IPS-NIHi7 (cell line): ENCODE results near the gene SDK2.
"Not testable (repeated sequence)": the region's sequence is repeated elsewhere in the genome, so short reads cannot be mapped to it uniquely, and the experiment has no call there.

Experiments
- DNase-seq: peaks from one replicate; pipeline ENCODE4 v3.0.0; 2012; ENCODE audit warnings: mixed read lengths; ENCODE audit errors: extremely low spot score

Gene SDK2

DNA sequence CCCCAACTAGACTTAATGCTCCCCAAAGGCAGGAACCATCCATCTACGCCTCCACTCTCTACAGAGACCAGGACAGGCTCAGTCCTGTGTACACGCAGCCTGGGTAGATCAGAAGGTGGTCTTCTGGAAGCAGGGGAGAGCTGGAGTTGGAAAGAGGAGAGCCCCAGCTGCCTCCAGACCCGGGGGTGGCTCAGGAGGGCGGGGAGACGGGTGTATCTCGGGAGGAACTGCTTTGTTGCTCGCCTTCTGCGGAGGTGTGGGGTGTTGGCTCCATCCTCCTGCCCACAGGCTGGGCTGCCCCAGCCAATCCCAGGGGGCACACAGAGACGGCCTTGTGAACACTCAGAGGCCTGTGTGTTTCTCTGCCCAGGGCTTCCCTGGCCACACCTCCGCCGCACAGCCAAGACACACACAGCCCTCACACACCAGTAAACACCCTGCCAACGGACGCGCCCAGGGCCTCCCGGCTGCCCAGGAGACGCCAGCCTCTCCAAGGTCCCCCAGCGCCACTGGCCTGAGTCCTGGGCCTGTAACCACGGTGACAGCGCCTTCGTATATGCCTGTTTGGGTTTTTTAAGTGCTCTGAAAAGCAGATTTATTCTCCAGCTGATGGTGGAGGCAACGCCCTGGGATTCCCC, 189.1 kb downstream of the SDK2 start:
- DNase-seq = no peak

DNA sequence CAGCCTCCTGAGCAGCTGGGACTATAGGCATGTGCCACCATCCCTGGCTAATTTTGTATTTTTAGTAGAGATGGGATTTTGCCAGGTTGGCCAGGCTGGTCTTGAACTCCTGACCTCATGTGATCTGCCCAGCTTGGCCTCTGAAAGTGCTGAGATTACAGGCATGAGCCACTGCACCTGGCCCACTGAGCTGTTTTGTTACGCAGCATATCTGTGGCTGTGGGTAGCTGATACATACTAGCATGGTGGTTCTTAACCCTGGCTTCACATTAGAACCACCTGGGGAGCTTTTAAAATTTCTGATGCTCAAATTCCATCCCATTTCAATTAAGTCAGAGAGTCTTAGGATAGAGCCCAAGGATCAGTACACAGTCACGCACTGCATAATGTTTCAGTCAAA, 190.8 kb downstream of the SDK2 start:
- DNase-seq = not testable (repeated sequence)

DNA sequence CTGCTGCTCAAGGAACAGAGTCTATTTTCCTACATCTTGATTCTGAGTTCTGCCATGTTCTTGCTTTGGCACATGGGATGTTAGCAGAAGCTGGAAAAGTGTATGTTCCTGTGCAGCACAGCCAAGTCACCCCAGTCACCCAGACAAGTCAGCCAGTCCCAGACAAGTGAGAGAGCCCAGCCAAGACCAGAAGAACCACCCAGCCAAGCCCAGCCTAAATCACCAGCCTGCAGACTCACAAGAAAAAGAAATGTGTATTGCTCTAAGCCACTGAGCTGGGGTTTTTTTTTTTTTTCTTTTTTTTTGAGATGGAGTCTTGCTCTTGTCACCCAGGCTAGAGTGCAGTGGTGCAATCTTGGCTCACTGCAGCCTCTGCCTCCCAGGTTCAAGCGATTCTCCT, 191.2 kb downstream of the SDK2 start:
- no peak for DNase-seq

- no peak for DNase-seq
These were observed 192.2 kb downstream of the SDK2 start for GRCh38 chr17:73452009-73452408.

DNA sequence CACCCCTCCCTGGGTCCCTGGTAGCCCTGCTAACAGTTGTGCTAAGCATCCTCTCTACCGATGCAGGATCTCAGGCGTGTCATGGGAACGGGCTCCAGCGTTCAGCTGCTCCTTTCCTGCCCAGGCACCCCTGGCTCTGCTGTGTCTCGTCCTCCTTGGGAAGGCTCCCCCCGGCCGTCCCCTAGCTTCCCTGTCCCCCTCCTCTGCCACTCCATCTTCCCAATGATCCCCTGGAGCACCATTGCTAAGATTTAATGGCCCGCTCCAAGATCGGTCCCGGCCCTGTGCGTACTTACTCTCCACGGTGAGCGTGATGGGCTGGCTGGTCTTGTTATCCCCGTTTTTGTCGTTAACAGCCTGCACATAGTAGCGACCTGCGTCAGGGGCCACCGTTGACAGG, 196.9 kb downstream of the SDK2 start:
- DNase-seq = no peak

GRCh38 chr17:73446617-73447016, 197.6 kb downstream of the SDK2 start:
- DNase-seq = no peak

GRCh38 chr17:73445466-73445865, 198.8 kb downstream of the SDK2 start:
- no peak for DNase-seq

GRCh38 chr17:73444021-73444420, 200.2 kb downstream of the SDK2 start:
- no peak for DNase-seq

GRCh38 chr17:73439597-73439996, 204.6 kb downstream of the SDK2 start:
- no peak for DNase-seq

- DNase-seq = no peak
These were observed 206.4 kb downstream of the SDK2 start for GRCh38 chr17:73437826-73438225.

GRCh38 chr17:73436954-73437353, 207.3 kb downstream of the SDK2 start:
- no peak for DNase-seq

GRCh38 chr17:73435412-73435811, 208.8 kb downstream of the SDK2 start:
- DNase-seq = no peak

GRCh38 chr17:73434154-73434553, 210.1 kb downstream of the SDK2 start:
- DNase-seq = no peak

- no peak for DNase-seq
These were observed 210.7 kb downstream of the SDK2 start for GRCh38 chr17:73433501-73433900.

- no peak for DNase-seq
These were observed 211.5 kb downstream of the SDK2 start for GRCh38 chr17:73432624-73433190.

DNA sequence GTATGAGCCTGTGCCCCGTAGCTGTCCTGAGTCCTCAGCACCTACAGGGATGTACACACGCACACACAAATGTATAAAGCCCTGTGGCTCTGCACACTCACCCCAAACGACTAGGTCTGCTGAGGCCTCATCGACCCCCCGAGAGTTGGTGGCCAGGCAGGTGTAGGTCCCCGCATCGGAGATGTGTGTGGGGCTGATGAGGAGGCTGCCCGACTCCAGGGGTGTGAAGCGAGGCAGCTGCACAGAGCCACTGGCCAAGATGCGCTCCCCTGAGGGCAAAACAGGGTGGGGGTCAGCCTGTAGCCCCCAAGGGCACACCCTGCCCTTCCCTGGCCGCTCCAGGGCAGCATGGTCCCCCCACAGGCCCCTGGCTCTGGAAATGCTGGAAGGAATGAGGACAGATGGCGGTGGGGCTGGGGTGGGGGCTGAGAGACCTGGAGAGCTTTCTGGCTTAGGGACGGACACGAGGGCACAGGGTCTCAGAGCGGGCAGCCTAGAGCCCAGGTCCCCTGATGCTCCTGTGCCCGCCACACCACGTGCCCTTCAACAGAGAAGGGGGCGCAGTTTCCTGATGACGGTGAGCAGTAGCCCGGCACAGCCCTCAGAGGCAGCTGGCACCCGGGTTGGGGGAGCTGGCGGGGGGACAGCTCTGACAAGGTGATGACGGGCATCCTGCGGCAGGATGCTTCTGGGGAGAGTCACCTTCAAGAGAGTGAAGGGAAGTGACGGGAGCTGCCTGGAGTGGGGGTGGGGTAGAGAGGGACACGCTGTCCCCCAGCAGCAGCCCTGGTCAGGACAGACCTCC, 212.6 kb downstream of the SDK2 start:
- DNase-seq = no peak

GRCh38 chr17:73430848-73431247, 213.4 kb downstream of the SDK2 start:
- no peak for DNase-seq

DNA sequence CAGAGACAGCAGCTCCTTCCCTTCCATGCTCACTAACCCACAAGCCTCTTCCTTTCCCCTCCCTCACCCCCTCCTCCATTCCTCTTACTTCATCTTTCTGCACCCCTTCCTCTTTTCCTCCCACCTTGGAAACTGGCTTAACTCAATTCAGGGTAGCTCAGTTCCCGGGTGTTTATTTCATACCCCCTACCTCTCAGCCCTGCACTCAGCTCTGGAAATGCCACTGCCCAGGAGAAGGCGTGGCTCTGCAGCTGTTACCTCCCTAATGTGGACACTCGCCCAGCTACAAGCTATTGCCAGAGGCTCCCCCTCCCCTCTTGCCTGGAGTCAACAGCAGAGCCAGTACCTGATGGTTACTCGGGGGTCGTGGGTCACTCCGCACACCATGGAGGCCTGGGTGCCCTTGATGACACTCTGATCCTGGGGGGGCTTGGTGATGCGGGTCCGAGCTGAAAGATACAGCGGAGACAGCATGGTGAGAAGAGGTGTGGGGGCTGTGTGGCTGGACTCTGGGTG, 214.0 kb downstream of the SDK2 start:
- no peak for DNase-seq

DNA sequence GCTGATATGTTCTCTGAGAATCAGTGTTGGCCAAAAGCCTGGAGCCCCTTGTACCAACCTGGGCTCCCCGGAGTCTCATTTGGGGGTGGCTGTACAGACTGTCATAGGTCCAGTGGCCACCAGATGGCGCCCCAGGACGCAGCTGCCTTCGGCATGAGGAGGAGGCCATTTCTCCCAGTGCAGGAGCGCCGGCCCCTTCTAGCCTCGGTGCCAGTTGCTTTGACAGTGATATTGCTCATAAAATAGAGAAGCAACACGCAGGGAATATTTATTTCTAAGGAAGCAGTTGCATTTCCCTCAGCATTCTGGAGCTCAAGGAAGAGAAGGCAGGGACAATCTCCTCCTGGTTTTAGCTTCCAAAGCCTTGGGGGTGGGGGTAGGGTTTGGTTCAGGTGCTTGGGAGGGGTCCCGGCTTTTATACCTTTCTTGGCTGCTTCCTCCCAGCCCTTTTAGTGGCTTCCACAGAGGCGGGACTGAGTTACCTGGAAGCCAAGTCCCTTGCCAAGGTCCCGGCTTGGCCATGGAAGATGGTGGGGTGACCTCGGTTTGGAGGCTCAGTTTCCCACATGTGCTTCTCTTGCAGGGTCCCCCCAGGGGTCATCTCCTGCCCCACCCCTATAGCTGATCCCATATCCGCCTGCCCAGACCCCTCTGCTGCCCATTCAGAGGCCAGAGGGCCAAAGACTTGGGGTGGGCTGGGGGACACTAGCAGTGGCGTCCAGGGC, 214.6 kb downstream of the SDK2 start:
- peak; percentile 97 for DNase-seq

DNA sequence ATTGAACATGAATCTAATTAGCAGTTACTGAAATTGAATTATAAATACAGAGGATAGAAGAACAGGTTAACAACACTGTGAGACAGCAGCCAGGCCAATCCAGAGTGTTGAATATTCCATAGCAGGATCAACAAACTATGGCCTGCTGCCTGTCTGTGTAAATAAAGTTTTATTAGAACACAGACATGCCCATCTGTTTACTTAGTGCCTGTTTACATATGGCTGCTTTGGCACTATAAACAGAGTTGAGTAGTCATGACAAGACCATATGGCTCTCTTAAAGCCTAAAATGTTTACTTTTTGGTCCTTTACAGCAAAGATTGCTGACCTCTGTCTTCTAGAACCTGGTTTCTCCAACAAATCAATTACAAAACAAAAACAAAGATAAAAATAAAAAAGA, 217.0 kb downstream of the SDK2 start:
- no peak for DNase-seq

- DNase-seq = no peak
These were observed 219.7 kb downstream of the SDK2 start for GRCh38 chr17:73424571-73424970.

DNA sequence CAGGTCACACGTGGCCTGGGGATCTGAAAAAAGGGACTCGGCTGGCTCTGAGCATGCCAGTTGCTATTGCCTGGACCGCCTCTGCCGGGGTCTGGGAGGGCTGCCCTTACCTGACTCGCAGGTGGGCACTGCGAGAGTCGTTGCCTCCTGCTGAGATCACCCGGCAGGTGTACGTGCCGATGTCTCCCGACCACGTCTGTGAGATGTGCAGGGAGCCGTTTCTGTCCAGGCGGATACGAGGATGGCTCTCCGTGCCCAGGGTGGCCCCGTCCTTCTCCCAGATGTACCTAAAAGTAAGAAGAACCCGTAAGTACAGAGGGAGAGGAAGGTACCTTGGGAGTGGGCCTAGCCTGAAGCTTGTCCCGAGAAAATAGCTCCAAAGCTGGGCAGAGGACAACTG, 220.4 kb downstream of the SDK2 start:
- DNase-seq = no peak
